Calu3 (cell line): ENCODE data around the gene GAREM1. TPM values are rescaled to one million over a fixed set of nuclear protein-coding genes. Genes with fewer than 3 reads are reported as not detected.
"Not testable (repeated sequence)": the region's sequence is repeated elsewhere in the genome, so short reads cannot be mapped to it uniquely, and the experiment has no call there.

ENCODE experiments used
- BruUV-seq: library from RNA; stranded (reverse); fragments of 400-500 nt; replicated peaks from 2 replicates; lab custom pipeline; 2021; lab: Mats Ljungman, UMichigan
- CTCF ChIA-PET: fragments of 300-600 bp; sonication (Branson Sonifier 250); formaldehyde crosslinking; loops from one replicate; lab custom pipeline; 2022; ENCODE audit warnings: antibody characterized with exemption; lab: Charles Lee
- DNase-seq: peaks from one replicate; pipeline ENCODE4 v3.0.0; 2022
- H3K27ac Mint-ChIP-seq: one replicate; pipeline ENCODE4 v1.8.0; 2022; ENCODE audit warnings: mixed read lengths; ENCODE audit not compliant: unreplicated experiment
- H3K27me3 Mint-ChIP-seq: one replicate; pipeline ENCODE4 v1.8.0; 2022; ENCODE audit warnings: mixed read lengths; ENCODE audit not compliant: unreplicated experiment
- H3K36me3 Mint-ChIP-seq: one replicate; pipeline ENCODE4 v1.8.0; 2022; ENCODE audit warnings: mild to moderate bottlenecking, moderate library complexity, mixed read lengths; ENCODE audit not compliant: insufficient read depth, unreplicated experiment
- H3K4me1 Mint-ChIP-seq: one replicate; pipeline ENCODE4 v1.8.0; 2022; ENCODE audit warnings: mild to moderate bottlenecking, low read depth, mixed read lengths; ENCODE audit not compliant: unreplicated experiment
- H3K4me3 Mint-ChIP-seq: one replicate; pipeline ENCODE4 v1.8.0; 2022; ENCODE audit warnings: mild to moderate bottlenecking, low read depth, moderate library complexity, mixed read lengths; ENCODE audit not compliant: unreplicated experiment
- H3K9me3 Mint-ChIP-seq: one replicate; pipeline ENCODE4 v1.8.0; 2022; ENCODE audit warnings: low read depth, mixed read lengths; ENCODE audit not compliant: unreplicated experiment
- CTCF ChIP-seq: fragments of 200-600 bp; IDR thresholded peaks from one replicate; pipeline ENCODE4 v1.8.0; 2022; ENCODE audit warnings: antibody characterized with exemption; ENCODE audit not compliant: unreplicated experiment
- intact Hi-C: fragments of 100-400 bp; cut with micrococcal nuclease; formaldehyde crosslinking; loops from one replicate; pipeline ENCODE4 v1.10.0; 2022; ENCODE audit not compliant: unreplicated experiment
- total RNA-seq: library from RNA; stranded (reverse); gene quantifications from 2 replicates; pipeline ENCODE4 v1.2.3, GENCODE V29; 2022

Gene GAREM1
- total RNA-seq, 1 experiment from 2014 or later, result 19.3 TPM

GRCh38 chr18:32351032-32351431 lies 119.7 kb downstream of the GAREM1 start:
- Mint-ChIP-seq H3K36me3 (no peaks in the 10 kb centered on the region), H3K4me1 (peaks cover 51% of the 10 kb centered on the region), H3K4me3 (no peak overlapping the region), H3K27ac (no peak overlapping the region), H3K27me3 (no peaks in the 10 kb centered on the region), H3K9me3 (no peaks in the 10 kb centered on the region)
- TF ChIP-seq CTCF, result no peak
- CTCF ChIA-PET, result no interaction called here
- intact Hi-C loops, result loop anchor here (1.0 to 5.0 kb wide), 2 partner anchors 15 to 49 kb away; no protein-coding TSS in a partner anchor
- DNase-seq, result no peak
- BruUV-seq, result no TSS peak

GRCh38 chr18:32349728-32350395 lies 120.8 kb downstream of the GAREM1 start:
- H3K4me3 Mint-ChIP-seq, result peak overlapping the region; percentile 56

GRCh38 chr18:32346671-32347070 lies 124.0 kb downstream of the GAREM1 start:
- H3K36me3 Mint-ChIP-seq, result no peaks in the 10 kb centered on the region
- intact Hi-C loops, result no loop called here
- H3K27ac Mint-ChIP-seq, result no peak overlapping the region
- TF ChIP-seq CTCF, result no peak
- no peaks in the 10 kb centered on the region for H3K27me3 Mint-ChIP-seq
- H3K9me3 Mint-ChIP-seq, result no peaks in the 10 kb centered on the region
- no peak overlapping the region for H3K4me3 Mint-ChIP-seq
- no peak for DNase-seq
- CTCF ChIA-PET, result no interaction called here
- no TSS peak for BruUV-seq
- peaks cover 18% of the 10 kb centered on the region for H3K4me1 Mint-ChIP-seq

More at GRCh38 chr18:32349728-32350395, 120.8 kb downstream of the GAREM1 start:
- no peaks in the 10 kb centered on the region for H3K9me3 Mint-ChIP-seq
- CTCF ChIA-PET, result interaction anchor here (0.6 to 1.4 kb wide), 5 partner anchors 17 to 362 kb away, joined by 3 to 8 read pairs (median 4); partner anchors contain the start of gene GAREM1
- DNase-seq, result peak; percentile 77
- H3K36me3 Mint-ChIP-seq, result no peaks in the 10 kb centered on the region
- no TSS peak for BruUV-seq
- no peak for TF ChIP-seq CTCF
- peak overlapping the region; percentile 90 for H3K27ac Mint-ChIP-seq
- intact Hi-C loops, result loop anchor here (5.0 kb wide), 1 partner anchor 48 kb away; no protein-coding TSS in a partner anchor
- no peaks in the 10 kb centered on the region for H3K27me3 Mint-ChIP-seq
- peaks cover 44% of the 10 kb centered on the region for H3K4me1 Mint-ChIP-seq

- H3K9me3 Mint-ChIP-seq, result no peaks in the 10 kb centered on the region
- no TSS peak for BruUV-seq
- TF ChIP-seq CTCF, result no peak
- no peak for DNase-seq
- no peak overlapping the region for H3K27ac Mint-ChIP-seq
- intact Hi-C loops, result no loop called here
- no peaks in the 10 kb centered on the region for H3K36me3 Mint-ChIP-seq
- H3K27me3 Mint-ChIP-seq, result no peaks in the 10 kb centered on the region
- CTCF ChIA-PET, result interaction anchor here (1.4 kb wide), 1 partner anchor 16 kb away, joined by 3 read pairs; no protein-coding TSS in a partner anchor
- no peak overlapping the region for H3K4me3 Mint-ChIP-seq
- H3K4me1 Mint-ChIP-seq, result peaks cover 25% of the 10 kb centered on the region
These were observed 127.0 kb downstream of the GAREM1 start for GRCh38 chr18:32343634-32344033.

- H3K36me3 Mint-ChIP-seq, intact Hi-C loops, H3K9me3 Mint-ChIP-seq, H3K4me3 Mint-ChIP-seq, H3K27ac Mint-ChIP-seq, DNase-seq, BruUV-seq, CTCF ChIA-PET, H3K27me3 Mint-ChIP-seq: not testable (repeated sequence)
- H3K4me1 Mint-ChIP-seq, result peaks cover 25% of the 10 kb centered on the region
These were observed 129.6 kb downstream of the GAREM1 start for GRCh38 chr18:32341112-32341511.
